ENCODE results near the gene FAM193A. TPM values are rescaled to one million over a fixed set of nuclear protein-coding genes. Genes with fewer than 3 reads are reported as not detected.

Gene FAM193A
- total and polyA plus RNA-seq, 2 donors (not counting 1 experiment from before 2014, with no cell fraction given) = 16.0 to 62.7 TPM

DNA sequence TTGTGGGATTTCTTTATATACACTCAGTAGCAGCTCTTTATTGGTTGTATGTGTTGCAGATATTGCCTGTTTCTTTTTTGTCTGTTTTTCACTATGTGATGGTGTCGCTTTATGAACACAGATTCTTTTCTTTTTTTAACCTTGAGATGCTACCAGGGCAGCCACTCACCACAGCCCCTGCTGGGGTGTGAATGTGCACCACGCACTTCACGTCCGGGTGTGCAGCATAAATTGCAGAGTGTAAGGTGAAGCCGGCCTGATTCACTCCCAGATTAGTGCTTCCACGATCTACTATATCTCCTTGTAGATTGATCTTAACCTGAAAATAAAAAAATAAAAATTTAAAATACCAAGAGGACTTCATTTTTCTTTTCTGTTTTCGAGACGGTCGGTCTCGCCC is 71.4 kb downstream of the FAM193A start:
- no peaks in the 10 kb centered on the region for H3K9me3 ChIP-seq (ENCODE audit: control extremely low read depth in 1 of 3, control insufficient read depth in 2 of 3, insufficient read depth in 1 of 3, low read length in 2 of 3)
- ATAC-seq (ENCODE audit: low read depth) (no peak), DNase-seq (no peak)
- Mint-ChIP-seq H3K27ac (no peak overlapping the region), H3K4me3 (no peak overlapping the region), H3K27me3 (no peaks in the 10 kb centered on the region), H3K4me1 (peaks cover 39% of the 10 kb centered on the region), H3K9me3 (ENCODE audit: insufficient read depth) (no peaks in the 10 kb centered on the region)
- H3K4me2 ChIP-seq (replicated peaks; ENCODE audit: low read depth, low read length, poor library complexity, severe bottlenecking) = no peak overlapping the region
- CTCF ChIA-PET = no interaction called here
- H3K9ac ChIP-seq (ENCODE audit: low read length) = no peak overlapping the region
- intact Hi-C loops (cut with micrococcal nuclease) = no loop called here
- H2AFZ ChIP-seq (ENCODE audit: insufficient read depth, low read depth, low read length, poor library complexity, severe bottlenecking) = no peak overlapping the region
- POLR2A ChIA-PET = no interaction called here
- H3K4me1 ChIP-seq (ENCODE audit: control insufficient read depth in 2 of 2, insufficient read depth in 2 of 2, low read length in 2 of 2) = peaks cover 9% of the 10 kb centered on the region in 2 donors
- no peak overlapping the region for H3K4me3 ChIP-seq (ENCODE audit: control extremely low read depth in 1 of 5, extremely low read depth in 1 of 5, insufficient read depth in 1 of 5, low read depth in 2 of 5, low read length in 4 of 5)
- TF ChIP-seq, protein P1, sequence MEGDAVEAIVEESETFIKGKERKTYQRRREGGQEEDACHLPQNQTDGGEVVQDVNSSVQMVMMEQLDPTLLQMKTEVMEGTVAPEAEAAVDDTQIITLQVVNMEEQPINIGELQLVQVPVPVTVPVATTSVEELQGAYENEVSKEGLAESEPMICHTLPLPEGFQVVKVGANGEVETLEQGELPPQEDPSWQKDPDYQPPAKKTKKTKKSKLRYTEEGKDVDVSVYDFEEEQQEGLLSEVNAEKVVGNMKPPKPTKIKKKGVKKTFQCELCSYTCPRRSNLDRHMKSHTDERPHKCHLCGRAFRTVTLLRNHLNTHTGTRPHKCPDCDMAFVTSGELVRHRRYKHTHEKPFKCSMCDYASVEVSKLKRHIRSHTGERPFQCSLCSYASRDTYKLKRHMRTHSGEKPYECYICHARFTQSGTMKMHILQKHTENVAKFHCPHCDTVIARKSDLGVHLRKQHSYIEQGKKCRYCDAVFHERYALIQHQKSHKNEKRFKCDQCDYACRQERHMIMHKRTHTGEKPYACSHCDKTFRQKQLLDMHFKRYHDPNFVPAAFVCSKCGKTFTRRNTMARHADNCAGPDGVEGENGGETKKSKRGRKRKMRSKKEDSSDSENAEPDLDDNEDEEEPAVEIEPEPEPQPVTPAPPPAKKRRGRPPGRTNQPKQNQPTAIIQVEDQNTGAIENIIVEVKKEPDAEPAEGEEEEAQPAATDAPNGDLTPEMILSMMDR (IDR thresholded peaks at IDR 0.05) = no peak
- no peak for TF ChIP-seq EZH2 (IDR thresholded peaks at IDR 0.05; ENCODE audit: borderline replicate concordance, insufficient read depth, low read depth, low read length, poor library complexity, severe bottlenecking)
- H4K20me1 ChIP-seq (ENCODE audit: control insufficient read depth, insufficient read depth, low read length, poor library complexity, severe bottlenecking) = peaks cover 74% of the 10 kb centered on the region
- peaks cover 97% of the 10 kb centered on the region for H3K79me2 ChIP-seq (ENCODE audit: control insufficient read depth, insufficient read depth, low read length)
- no peaks in the 10 kb centered on the region for H3K27me3 ChIP-seq (replicated peaks in 1 of 4; ENCODE audit: control extremely low read depth in 1 of 4, control insufficient read depth in 3 of 4, insufficient read depth in 4 of 4, low read length in 3 of 4)
- WGBS (ENCODE audit: insufficient coverage) = 100% methylated on average over 4 of the region's 10 CpGs
- no peaks in the 10 kb centered on the region for H3K36me3 ChIP-seq (replicated peaks in 1 of 2; ENCODE audit: control extremely low read depth in 1 of 2, control insufficient read depth in 1 of 2, extremely low read depth in 1 of 2, insufficient read depth in 2 of 2, low read length in 1 of 2)
- no peak overlapping the region for H3K27ac ChIP-seq (ENCODE audit: low read length in 2 of 2)

DNA sequence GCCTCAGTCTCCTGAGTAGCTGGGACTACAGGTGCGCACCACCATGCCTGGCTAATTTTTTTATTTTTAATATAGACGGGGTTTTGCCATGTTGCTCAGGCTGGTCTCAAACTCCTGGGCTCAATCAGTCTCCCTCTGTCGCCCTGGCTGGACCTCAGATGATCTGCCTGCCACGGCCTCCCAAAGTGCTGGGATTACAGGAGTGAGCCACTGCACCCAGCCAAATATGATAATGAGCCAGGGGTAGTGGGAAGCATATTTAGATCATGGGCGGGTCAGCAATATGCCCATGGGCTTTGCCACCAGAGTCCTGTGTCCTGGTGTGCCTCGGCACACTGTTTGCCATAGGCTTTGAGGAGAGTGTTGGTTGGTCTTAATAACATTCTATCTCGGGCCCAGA is 71.8 kb downstream of the FAM193A start:
- Histone ChIP-seq H4K20me1 (ENCODE audit: control insufficient read depth, insufficient read depth, low read length, poor library complexity, severe bottlenecking) (peaks cover 76% of the 10 kb centered on the region), H3K4me2 (replicated peaks; ENCODE audit: low read depth, low read length, poor library complexity, severe bottlenecking) (no peak overlapping the region), H3K27ac (ENCODE audit: low read length in 2 of 2) (no peak overlapping the region), H3K9me3 (ENCODE audit: control extremely low read depth in 1 of 3, control insufficient read depth in 2 of 3, insufficient read depth in 1 of 3, low read length in 2 of 3) (no peaks in the 10 kb centered on the region), H3K79me2 (ENCODE audit: control insufficient read depth, insufficient read depth, low read length) (peaks cover 99% of the 10 kb centered on the region), H2AFZ (ENCODE audit: insufficient read depth, low read depth, low read length, poor library complexity, severe bottlenecking) (no peak overlapping the region), H3K4me3 (ENCODE audit: control extremely low read depth in 1 of 5, extremely low read depth in 1 of 5, insufficient read depth in 1 of 5, low read depth in 2 of 5, low read length in 4 of 5) (no peak overlapping the region), H3K27me3 (replicated peaks in 1 of 4; ENCODE audit: control extremely low read depth in 1 of 4, control insufficient read depth in 3 of 4, insufficient read depth in 4 of 4, low read length in 3 of 4) (no peaks in the 10 kb centered on the region), H3K9ac (ENCODE audit: low read length) (no peak overlapping the region), H3K36me3 (replicated peaks in 1 of 2; ENCODE audit: control extremely low read depth in 1 of 2, control insufficient read depth in 1 of 2, extremely low read depth in 1 of 2, insufficient read depth in 2 of 2, low read length in 1 of 2) (no peaks in the 10 kb centered on the region), H3K4me1 (ENCODE audit: control insufficient read depth in 2 of 2, insufficient read depth in 2 of 2, low read length in 2 of 2) (peaks cover 9% of the 10 kb centered on the region in 2 donors)
- H3K27me3 Mint-ChIP-seq = no peaks in the 10 kb centered on the region
- H3K9me3 Mint-ChIP-seq (ENCODE audit: insufficient read depth) = no peaks in the 10 kb centered on the region
- intact Hi-C loops (cut with micrococcal nuclease) = no loop called here
- POLR2A ChIA-PET = no interaction called here
- DNase-seq = no peak
- no peak overlapping the region for H3K4me3 Mint-ChIP-seq
- ATAC-seq (ENCODE audit: low read depth) = no peak
- H3K27ac Mint-ChIP-seq = no peak overlapping the region
- CTCF ChIA-PET = no interaction called here
- TF ChIP-seq EZH2 (IDR thresholded peaks at IDR 0.05; ENCODE audit: borderline replicate concordance, insufficient read depth, low read depth, low read length, poor library complexity, severe bottlenecking) = no peak
- TF ChIP-seq, protein P1 (IDR thresholded peaks at IDR 0.05) = no peak
- peaks cover 39% of the 10 kb centered on the region for H3K4me1 Mint-ChIP-seq
- WGBS (ENCODE audit: insufficient coverage) = 93% methylated on average over 6 of the region's 7 CpGs

Measured in B cell (primary cell).